Immature natural killer cell (primary cell): ENCODE measurements around the gene INSIG1. TPM values are rescaled to one million over a fixed set of nuclear protein-coding genes. Genes with fewer than 3 reads are reported as not detected.

Source experiments
- DNase-seq, 3 donors: peaks; one replicate each; pipeline ENCODE4 v3.0.0; 2022; ENCODE audit warnings: mixed read lengths in 1 of 3
- H3K27ac Mint-ChIP-seq, 6 donors: one replicate each; pipeline ENCODE4 v1.8.0; 2020; ENCODE audit warnings: mixed read lengths in 6 of 6, mild to moderate bottlenecking in 5 of 6, inconsistent platforms in 4 of 6, moderate library complexity in 3 of 6
- H3K27me3 Mint-ChIP-seq, 3 donors: one replicate each; pipeline ENCODE4 v1.8.0; 2020 to 2021; ENCODE audit warnings: low read depth in 3 of 3, mild to moderate bottlenecking in 3 of 3, mixed read lengths in 3 of 3, moderate library complexity in 3 of 3, inconsistent platforms in 1 of 3
- H3K36me3 Mint-ChIP-seq, 3 donors: one replicate each; pipeline ENCODE4 v1.8.0; 2020; ENCODE audit warnings: mixed read lengths in 3 of 3, inconsistent platforms in 2 of 3, mild to moderate bottlenecking in 2 of 3
- H3K4me1 Mint-ChIP-seq, 2 donors: one replicate each; pipeline ENCODE4 v1.8.0; 2020; ENCODE audit warnings: inconsistent platforms in 2 of 2, mild to moderate bottlenecking in 2 of 2, mixed read lengths in 2 of 2, moderate library complexity in 1 of 2
- H3K4me3 Mint-ChIP-seq, 5 donors: one replicate each; pipeline ENCODE4 v1.8.0; 2020; ENCODE audit warnings: mild to moderate bottlenecking in 5 of 5, mixed read lengths in 5 of 5, inconsistent platforms in 3 of 5, moderate library complexity in 3 of 5
- H3K9me3 Mint-ChIP-seq, 6 donors: one replicate each; pipeline ENCODE4 v1.8.0; 2020; ENCODE audit warnings: mild to moderate bottlenecking in 6 of 6, mixed read lengths in 6 of 6, inconsistent platforms in 4 of 6, moderate library complexity in 3 of 6
- polyA plus RNA-seq, 3 donors: library from polyadenylated mRNA; unstranded; fragments of 300-500 nt; fragmentation: Illumina TruSeq; gene quantifications; one replicate each; pipeline ENCODE4 v1.2.3, GENCODE V29; 2021

The INSIG1 gene
- polyA plus RNA-seq, 3 donors from 2014 or later = 63.9 to 90.8 (median 66.6) TPM

DNA sequence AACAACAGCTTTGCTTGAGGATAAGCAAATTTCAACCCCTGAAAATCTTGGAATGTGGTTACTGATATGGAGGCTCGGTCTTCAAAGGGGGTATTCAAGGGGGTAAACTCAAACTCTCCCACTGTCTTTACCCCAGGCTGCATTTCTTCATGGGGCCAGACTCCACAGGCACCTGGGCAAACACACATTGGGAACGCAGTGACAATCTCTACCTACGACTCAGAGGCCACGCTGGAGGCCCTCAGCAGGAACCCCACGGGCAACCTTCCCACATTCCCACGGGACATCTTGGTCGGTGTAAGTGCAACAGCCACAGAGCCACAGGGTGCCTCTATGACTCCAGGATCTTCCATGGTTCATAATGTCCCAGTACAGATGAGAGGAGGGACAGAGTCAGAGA lies 2.2 kb upstream of the INSIG1 start:
- Mint-ChIP-seq H3K36me3 (peaks cover 0 to 6% (median 4%) of the 10 kb centered on the region in 3 donors), H3K9me3 (no peaks in the 10 kb centered on the region), H3K27me3 (peaks cover 20 to 26% (median 25%) of the 10 kb centered on the region in 3 donors), H3K27ac (peak overlapping the region in 5 of 6 donors; percentile 77 to 99 (median 90)), H3K4me1 (peaks cover 38 to 42% of the 10 kb centered on the region in 2 donors), H3K4me3 (peak overlapping the region in 4 of 5 donors; percentile 5 to 95 (median 49))
- DNase-seq = no peak

GRCh38 chr7:155296006-155296787 lies 1.5 kb upstream of the INSIG1 start:
- H3K36me3 Mint-ChIP-seq = peaks cover 0 to 6% (median 4%) of the 10 kb centered on the region in 3 donors
- no peaks in the 10 kb centered on the region for H3K9me3 Mint-ChIP-seq
- peak overlapping the region; percentile 77 to 95 (median 86) for H3K4me3 Mint-ChIP-seq
- H3K27me3 Mint-ChIP-seq = peaks cover 17 to 26% (median 25%) of the 10 kb centered on the region in 3 donors
- peaks cover 45 to 49% of the 10 kb centered on the region in 2 donors for H3K4me1 Mint-ChIP-seq
- DNase-seq = no peak
- H3K27ac Mint-ChIP-seq = peak overlapping the region; percentile 90 to 99 (median 97)

DNA sequence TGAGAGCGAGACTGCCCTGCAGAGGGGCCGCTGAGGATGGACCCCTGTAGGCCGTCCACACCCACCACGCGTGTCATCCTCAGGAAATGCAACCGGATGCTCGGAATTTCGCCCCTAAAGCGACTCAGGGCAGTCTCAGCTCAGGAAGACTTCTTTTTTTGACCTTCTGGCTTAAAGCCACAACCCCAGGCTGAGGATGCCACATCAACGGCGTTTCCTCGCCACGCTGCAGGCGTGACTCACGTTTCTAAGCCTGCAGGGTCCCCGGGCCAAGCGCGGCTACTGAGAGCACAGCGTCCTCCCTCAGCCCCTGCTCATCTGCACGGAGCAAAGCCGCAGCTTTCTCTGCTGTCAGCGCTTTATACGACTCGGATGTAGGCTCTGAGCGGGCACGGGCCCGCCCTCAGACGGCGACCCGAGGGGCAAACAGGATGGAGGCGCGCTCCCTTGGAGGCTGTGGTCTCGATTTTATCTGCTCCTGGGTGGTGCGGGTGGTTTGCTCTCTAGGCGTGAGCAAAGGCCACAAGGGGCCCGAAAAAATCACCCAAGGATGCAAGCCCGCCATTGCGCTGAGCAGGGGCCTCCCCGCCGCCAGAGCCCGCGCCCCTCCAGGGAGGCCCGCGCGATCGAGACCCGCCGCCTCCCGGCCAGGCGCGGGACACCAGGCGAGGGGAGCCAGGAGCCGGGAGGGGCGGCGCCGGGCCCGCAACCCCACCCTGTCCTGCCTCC lies 726 bp upstream of the INSIG1 start:
- H3K4me1 Mint-ChIP-seq = peaks cover 49 to 55% of the 10 kb centered on the region in 2 donors
- peak overlapping the region; percentile 77 to 95 (median 86) for H3K4me3 Mint-ChIP-seq
- H3K9me3 Mint-ChIP-seq = no peaks in the 10 kb centered on the region
- peak overlapping the region; percentile 90 to 99 (median 97) for H3K27ac Mint-ChIP-seq
- DNase-seq = peak; percentile 92 to 95 (median 93)
- peaks cover 16 to 25% (median 24%) of the 10 kb centered on the region in 3 donors for H3K27me3 Mint-ChIP-seq
- peaks cover 0 to 6% (median 4%) of the 10 kb centered on the region in 3 donors for H3K36me3 Mint-ChIP-seq

- H3K27me3 Mint-ChIP-seq = peaks cover 16 to 25% (median 21%) of the 10 kb centered on the region in 3 donors
- no peaks in the 10 kb centered on the region for H3K9me3 Mint-ChIP-seq
- H3K4me1 Mint-ChIP-seq = peaks cover 49 to 55% of the 10 kb centered on the region in 2 donors
- H3K4me3 Mint-ChIP-seq = peak overlapping the region; percentile 89 to 97 (median 93)
- peaks cover 0 to 4% (median 3%) of the 10 kb centered on the region in 3 donors for H3K36me3 Mint-ChIP-seq
- H3K27ac Mint-ChIP-seq = peak overlapping the region; percentile 96 to 99 (median 98)
- DNase-seq = no peak
These were observed 683 bp downstream of the INSIG1 start for GRCh38 chr7:155298288-155298833.

DNA sequence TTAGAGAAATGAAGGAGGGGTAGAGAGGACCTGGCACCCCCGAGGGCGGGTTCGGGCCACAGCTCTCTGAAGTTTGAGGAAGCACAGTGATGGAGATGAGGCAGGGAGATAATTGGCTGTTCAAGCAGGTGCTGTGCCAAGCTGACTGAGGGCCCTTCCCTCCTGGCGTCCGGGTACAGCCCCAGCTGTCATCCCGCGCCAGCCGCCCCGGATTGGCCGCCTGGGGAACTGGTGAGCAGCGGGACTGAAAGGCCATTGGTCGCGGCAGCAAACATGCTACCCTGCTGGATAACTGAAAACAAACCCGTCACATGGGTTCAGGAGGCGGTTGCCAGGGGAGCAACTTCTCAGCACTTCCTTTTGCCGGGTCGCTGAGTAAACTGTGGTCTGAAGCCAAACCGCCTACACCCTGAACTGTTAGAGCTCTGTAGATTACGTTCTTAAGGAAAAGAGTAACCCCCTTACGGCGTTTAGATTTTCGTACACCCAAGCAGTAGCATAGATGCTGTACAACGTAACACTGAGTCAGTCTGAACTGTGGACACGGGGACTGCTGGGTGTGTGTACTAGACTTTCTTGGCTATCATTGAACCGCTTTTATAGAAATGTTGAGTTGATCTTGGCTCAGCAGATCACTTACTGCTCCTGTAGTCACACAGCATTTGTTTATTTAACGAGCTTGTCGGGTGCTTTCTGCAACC lies 1.3 kb downstream of the INSIG1 start:
- Mint-ChIP-seq H3K4me3 (peak overlapping the region; percentile 89 to 97 (median 93)), H3K36me3 (peaks cover 0 to 5% (median 3%) of the 10 kb centered on the region in 3 donors), H3K9me3 (no peaks in the 10 kb centered on the region), H3K4me1 (peaks cover 49 to 55% of the 10 kb centered on the region in 2 donors), H3K27me3 (peaks cover 16 to 25% (median 21%) of the 10 kb centered on the region in 3 donors), H3K27ac (peak overlapping the region; percentile 96 to 99 (median 98))
- peak; percentile 97 for DNase-seq

DNA sequence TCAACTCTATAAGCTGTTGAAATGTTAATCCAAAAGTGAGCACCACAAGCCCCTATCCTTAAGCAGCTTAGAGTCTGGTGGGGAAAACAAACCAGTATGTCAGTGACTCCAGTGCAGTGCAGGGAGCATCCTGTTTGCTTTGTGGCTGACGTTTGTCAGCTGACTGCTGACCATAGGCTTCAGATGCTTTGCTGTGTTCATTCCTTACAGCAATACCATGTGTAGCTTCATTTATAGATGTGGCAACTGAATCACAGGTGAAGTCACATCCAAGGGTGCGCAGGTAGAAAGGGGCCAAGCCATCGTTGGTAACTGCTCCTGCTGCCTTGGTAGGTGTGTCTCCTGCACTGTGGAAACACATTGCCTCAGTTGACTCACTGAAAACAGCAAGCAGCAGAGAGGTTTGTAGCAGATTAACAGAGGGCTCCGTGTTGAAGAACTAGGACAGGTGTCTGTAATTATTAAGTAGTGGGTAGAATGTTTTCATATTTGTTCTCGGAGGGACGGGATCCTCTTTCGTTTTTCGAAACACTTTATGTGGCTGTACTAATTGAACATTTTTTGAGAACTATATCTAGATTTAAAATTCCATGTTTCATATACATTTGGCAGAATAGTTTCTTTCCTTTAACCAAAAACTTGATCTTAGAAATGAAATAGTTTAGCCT lies 2.0 kb downstream of the INSIG1 start:
- Mint-ChIP-seq H3K27ac (peak overlapping the region; percentile 96 to 99 (median 98)), H3K4me3 (peak overlapping the region; percentile 89 to 97 (median 93)), H3K4me1 (peaks cover 48 to 55% of the 10 kb centered on the region in 2 donors), H3K36me3 (peaks cover 4 to 11% (median 8%) of the 10 kb centered on the region in 3 donors), H3K9me3 (no peaks in the 10 kb centered on the region), H3K27me3 (peaks cover 16 to 25% (median 21%) of the 10 kb centered on the region in 3 donors)
- DNase-seq = no peak

GRCh38 chr7:155300641-155301452 lies 3.2 kb downstream of the INSIG1 start:
- Mint-ChIP-seq H3K27ac (peak overlapping the region; percentile 89 to 99 (median 96)), H3K9me3 (no peaks in the 10 kb centered on the region), H3K27me3 (peaks cover 16 to 25% (median 21%) of the 10 kb centered on the region in 3 donors), H3K4me1 (peaks cover 46 to 56% of the 10 kb centered on the region in 2 donors), H3K36me3 (peaks cover 7 to 15% (median 11%) of the 10 kb centered on the region in 3 donors), H3K4me3 (peak overlapping the region; percentile 61 to 84 (median 74))
- DNase-seq = peak in 2 of 3 donors; percentile 21 to 28

DNA sequence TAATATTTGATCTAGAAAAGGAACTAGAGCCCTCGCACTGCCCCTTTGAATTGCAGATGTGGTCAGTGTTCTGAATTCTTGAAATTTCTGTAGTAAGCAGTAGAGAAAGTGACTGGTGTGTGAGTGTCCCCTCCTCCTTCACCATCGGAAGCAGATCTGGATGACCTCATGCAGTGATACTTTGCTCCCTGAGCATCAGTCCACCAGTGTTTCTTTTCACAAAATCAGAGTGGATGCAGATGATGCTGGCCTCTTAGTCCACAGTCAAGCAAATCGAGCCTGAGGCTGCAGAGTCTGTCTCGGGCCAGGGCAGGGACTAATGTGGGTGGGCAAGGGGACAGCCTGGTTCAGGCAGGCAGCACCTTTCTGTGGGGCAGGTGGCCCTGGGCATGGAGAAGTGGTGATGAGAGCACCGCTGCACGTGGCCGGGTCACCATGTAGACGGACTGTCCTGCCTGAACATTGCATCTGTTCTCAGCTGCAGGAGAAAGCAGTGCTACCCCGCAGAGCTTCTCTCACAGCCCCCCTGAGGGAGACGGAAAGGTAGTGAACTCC lies 5.4 kb downstream of the INSIG1 start:
- Mint-ChIP-seq H3K27me3 (peaks cover 10 to 13% (median 13%) of the 10 kb centered on the region in 3 donors), H3K9me3 (no peaks in the 10 kb centered on the region), H3K4me3 (no peak overlapping the region), H3K27ac (peak overlapping the region in 2 of 6 donors; percentile 22 to 23), H3K4me1 (peaks cover 41 to 59% of the 10 kb centered on the region in 2 donors), H3K36me3 (peaks cover 11 to 22% (median 14%) of the 10 kb centered on the region in 3 donors)
- no peak for DNase-seq

DNA sequence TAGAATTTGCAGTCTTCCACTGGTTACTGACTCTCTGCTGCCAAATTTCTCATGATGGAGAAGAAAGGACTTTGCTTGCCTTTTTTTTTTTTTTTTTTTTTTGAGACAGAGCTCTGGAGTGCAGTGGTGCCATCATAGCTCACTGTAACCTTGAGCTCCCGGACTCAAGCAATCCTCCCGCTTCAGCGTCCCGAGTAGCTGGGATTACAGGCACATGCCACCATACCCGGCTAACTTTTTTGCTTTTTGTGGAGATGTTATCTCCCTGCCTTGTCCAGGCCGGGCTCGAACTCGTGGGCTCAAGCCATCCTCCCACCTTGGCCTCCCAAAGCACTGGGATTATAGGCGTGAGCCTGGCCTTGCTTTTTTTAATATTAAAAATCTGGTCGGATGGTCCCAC lies 6.2 kb downstream of the INSIG1 start:
- no peaks in the 10 kb centered on the region for H3K9me3 Mint-ChIP-seq
- no peak overlapping the region for H3K4me3 Mint-ChIP-seq
- peaks cover 4 to 8% (median 7%) of the 10 kb centered on the region in 3 donors for H3K27me3 Mint-ChIP-seq
- DNase-seq = no peak
- H3K27ac Mint-ChIP-seq = no peak overlapping the region
- H3K4me1 Mint-ChIP-seq = peaks cover 38 to 53% of the 10 kb centered on the region in 2 donors
- peaks cover 18 to 29% (median 21%) of the 10 kb centered on the region in 3 donors for H3K36me3 Mint-ChIP-seq

GRCh38 chr7:155305231-155305904 lies 7.7 kb downstream of the INSIG1 start:
- Mint-ChIP-seq H3K9me3 (no peaks in the 10 kb centered on the region), H3K27ac (peak overlapping the region in 2 of 6 donors; percentile 28 to 61), H3K27me3 (no peaks in the 10 kb centered on the region), H3K36me3 (peaks cover 18 to 33% (median 22%) of the 10 kb centered on the region in 3 donors), H3K4me3 (no peak overlapping the region), H3K4me1 (peaks cover 26 to 38% of the 10 kb centered on the region in 2 donors)
- DNase-seq = no peak

DNA sequence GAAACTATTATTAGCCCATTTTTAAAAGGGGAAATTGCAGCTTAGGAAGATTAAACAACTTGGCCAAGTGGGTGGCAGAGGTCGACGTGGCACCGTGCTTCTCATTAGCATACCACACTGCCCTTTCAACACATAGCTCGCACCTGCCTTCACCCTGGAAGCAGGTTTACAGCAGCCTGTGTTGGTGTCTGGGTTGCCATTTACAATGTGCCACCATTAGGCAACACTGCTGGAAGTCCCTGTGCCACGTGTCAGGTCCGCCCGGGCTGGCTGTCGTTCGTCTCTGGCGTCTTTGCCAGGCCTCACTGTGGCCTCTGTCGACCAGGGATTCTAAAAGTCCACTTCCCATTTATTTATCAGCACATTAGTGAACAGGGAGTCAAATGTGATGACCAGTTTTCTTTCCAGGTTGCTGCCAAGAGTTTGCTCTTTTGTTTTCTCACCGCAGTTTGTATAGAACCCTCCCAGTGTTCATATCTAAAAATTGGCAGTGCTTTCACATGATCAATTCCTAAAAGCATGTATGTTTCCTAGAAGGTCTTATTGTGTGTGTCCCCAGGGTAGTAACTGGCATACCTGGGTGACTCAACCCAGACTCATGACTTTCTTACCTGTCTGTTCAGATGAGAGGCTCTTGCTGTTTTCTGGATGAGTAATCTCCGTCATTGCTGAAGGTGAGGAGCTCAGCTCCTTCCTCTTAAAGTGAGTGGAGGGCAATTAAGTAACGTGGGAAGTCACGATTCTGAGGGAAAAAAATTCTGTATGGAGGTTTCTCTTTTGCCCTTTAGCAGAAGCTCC lies 9.2 kb downstream of the INSIG1 start:
- H3K27ac Mint-ChIP-seq = peak overlapping the region in 4 of 6 donors; percentile 20 to 67 (median 54)
- H3K36me3 Mint-ChIP-seq = peaks cover 18 to 35% (median 22%) of the 10 kb centered on the region in 3 donors
- no peak for DNase-seq
- no peaks in the 10 kb centered on the region for H3K9me3 Mint-ChIP-seq
- no peaks in the 10 kb centered on the region for H3K27me3 Mint-ChIP-seq
- no peak overlapping the region for H3K4me3 Mint-ChIP-seq
- peaks cover 13 to 24% of the 10 kb centered on the region in 2 donors for H3K4me1 Mint-ChIP-seq
